H9 (cell line): Measurements from ENCODE around the gene TIMM22. TPM values are rescaled to one million over a fixed set of nuclear protein-coding genes. Genes with fewer than 3 reads are reported as not detected.
A peak's percentile ranks its signal among the peaks of the same experiment; 100 is the strongest.

Experiments
- DNase-seq: peaks from one replicate; pipeline ENCODE4 v3.0.0-alpha.2; 2017
- H2AFZ ChIP-seq: one replicate; pipeline ENCODE4 v1.6.1; 2013; ENCODE audit warnings: mild to moderate bottlenecking, low read length, control low read depth, moderate library complexity
- H2AK5ac ChIP-seq: 2 replicates; pipeline ENCODE4 v1.6.1; 2013; ENCODE audit warnings: low read length, control low read depth, mixed read lengths; ENCODE audit not compliant: insufficient read length
- H2BK120ac ChIP-seq: one replicate; pipeline ENCODE4 v1.6.1; 2013; ENCODE audit warnings: low read depth, mild to moderate bottlenecking, low read length, control low read depth, inconsistent platforms; ENCODE audit not compliant: poor library complexity, severe bottlenecking
- H2BK12ac ChIP-seq: 2 replicates; pipeline ENCODE4 v1.6.1; 2013; ENCODE audit warnings: low read length, control low read depth, mixed read lengths, low read depth; ENCODE audit not compliant: insufficient read length
- H2BK15ac ChIP-seq: 2 replicates; pipeline ENCODE4 v1.6.1; 2013; ENCODE audit warnings: low read depth, low read length, control low read depth
- H2BK20ac ChIP-seq: one replicate; pipeline ENCODE4 v1.6.1; 2013; ENCODE audit warnings: low read depth, mild to moderate bottlenecking, low read length, control low read depth, inconsistent platforms; ENCODE audit not compliant: poor library complexity, severe bottlenecking
- H2BK5ac ChIP-seq: 2 replicates; pipeline ENCODE4 v1.6.1; 2013; ENCODE audit warnings: low read length, control low read depth, mixed read lengths; ENCODE audit not compliant: insufficient read length
- H3K14ac ChIP-seq: 2 replicates; pipeline ENCODE4 v1.6.1; 2013; ENCODE audit warnings: low read length, control low read depth; ENCODE audit not compliant: insufficient read depth
- H3K18ac ChIP-seq: 2 replicates; pipeline ENCODE4 v1.6.1; 2013; ENCODE audit warnings: low read depth, mild to moderate bottlenecking, mixed read lengths, low read length, control low read depth; ENCODE audit not compliant: insufficient read length
- H3K23ac ChIP-seq: 2 replicates; pipeline ENCODE4 v1.6.1; 2013; ENCODE audit warnings: low read length, control low read depth, mixed read lengths, low read depth; ENCODE audit not compliant: insufficient read length
- H3K23me2 ChIP-seq: 2 replicates; pipeline ENCODE4 v1.6.1; 2013; ENCODE audit warnings: low read depth, mild to moderate bottlenecking, mixed read lengths, low read length, control low read depth; ENCODE audit not compliant: insufficient read length, poor library complexity, severe bottlenecking
- H3K27ac ChIP-seq: 2 replicates; pipeline ENCODE4 v1.5.1; 2013; ENCODE audit warnings: low read length, control low read depth, mixed read lengths, low read depth; ENCODE audit not compliant: insufficient read length
- H3K27me3 ChIP-seq: 2 replicates; pipeline ENCODE4 v1.6.1; 2013; ENCODE audit warnings: low read length, control low read depth, inconsistent platforms; ENCODE audit not compliant: insufficient read depth
- H3K4ac ChIP-seq: 2 replicates; pipeline ENCODE4 v1.6.1; 2013; ENCODE audit warnings: low read depth, mild to moderate bottlenecking, control low read depth, inconsistent platforms, low read length, moderate library complexity
- H3K4me1 ChIP-seq: 2 replicates; pipeline ENCODE4 v1.6.1; 2013; ENCODE audit warnings: low read length, control low read depth, inconsistent platforms; ENCODE audit not compliant: insufficient read depth
- H3K4me2 ChIP-seq: 2 replicates; pipeline ENCODE4 v1.6.1; 2013; ENCODE audit warnings: low read length, control low read depth, mixed read lengths; ENCODE audit not compliant: insufficient read length, insufficient read depth
- H3K56ac ChIP-seq: 2 replicates; pipeline ENCODE4 v1.6.1; 2013; ENCODE audit warnings: low read depth, mild to moderate bottlenecking, mixed read lengths, low read length, control low read depth; ENCODE audit not compliant: insufficient read length
- H3K79me1 ChIP-seq: 2 replicates; pipeline ENCODE4 v1.6.1; 2013; ENCODE audit warnings: low read depth, mild to moderate bottlenecking, moderate library complexity, low read length, control low read depth, inconsistent platforms; ENCODE audit not compliant: insufficient read depth, poor library complexity, severe bottlenecking
- H3K79me2 ChIP-seq: 2 replicates; pipeline ENCODE4 v1.6.1; 2013; ENCODE audit warnings: low read length, control low read depth, inconsistent platforms; ENCODE audit not compliant: insufficient read depth
- H3K9ac ChIP-seq: 2 replicates; pipeline ENCODE4 v1.6.1; 2013; ENCODE audit warnings: low read length, control low read depth, mixed read lengths; ENCODE audit not compliant: insufficient read length; ENCODE audit errors: extremely low read depth
- H3K9me3 ChIP-seq: one replicate; pipeline ENCODE4 v1.6.1; 2013; ENCODE audit warnings: low read depth, low read length, inconsistent platforms; ENCODE audit not compliant: control insufficient read depth
- H3T11ph ChIP-seq: one replicate; pipeline ENCODE4 v1.6.1; 2013; ENCODE audit warnings: mild to moderate bottlenecking, low read length, control low read depth, inconsistent platforms
- H4K20me1 ChIP-seq: one replicate; pipeline ENCODE4 v1.6.1; 2013; ENCODE audit not compliant: control insufficient read depth, insufficient read length, insufficient read depth
- H4K5ac ChIP-seq: 2 replicates; pipeline ENCODE4 v1.6.1; 2013; ENCODE audit warnings: low read depth, mild to moderate bottlenecking, mixed read lengths, low read length, control low read depth; ENCODE audit not compliant: insufficient read length
- H4K8ac ChIP-seq: replicated peaks from 2 replicates; pipeline ENCODE4 v1.6.1; 2013; ENCODE audit warnings: low read length, control low read depth, mixed read lengths, low read depth; ENCODE audit not compliant: insufficient read length
- H4K91ac ChIP-seq: 2 replicates; pipeline ENCODE4 v1.6.1; 2013; ENCODE audit warnings: low read depth, mild to moderate bottlenecking, moderate library complexity, mixed read lengths, low read length, control low read depth; ENCODE audit not compliant: insufficient read length
- H3K27ac Mint-ChIP-seq, 3 experiments: 2 replicates in 2 of 3; 3 replicates in 1 of 3; pipeline ENCODE4 v1.8.0; 2020 to 2021; ENCODE audit warnings: mixed read lengths in 3 of 3, mild to moderate bottlenecking in 1 of 3, moderate library complexity in 1 of 3
- H3K27me3 Mint-ChIP-seq: 2 replicates; pipeline ENCODE4 v1.8.0; 2021; ENCODE audit warnings: low read depth, mild to moderate bottlenecking, moderate library complexity, mixed read lengths
- H3K36me3 Mint-ChIP-seq, 3 experiments: 2 replicates in 2 of 3; 3 replicates in 1 of 3; pipeline ENCODE4 v1.8.0; 2020 to 2021; ENCODE audit warnings: low read depth in 3 of 3, mixed read lengths in 3 of 3; ENCODE audit not compliant: insufficient read depth in 1 of 3
- H3K4me1 Mint-ChIP-seq, 2 experiments: 2 replicates each; pipeline ENCODE4 v1.8.0; 2020; ENCODE audit warnings: mixed read lengths in 2 of 2
- H3K4me3 Mint-ChIP-seq, 2 experiments: 2 replicates in 1 of 2; 3 replicates in 1 of 2; pipeline ENCODE4 v1.8.0; 2020 to 2021; ENCODE audit warnings: mild to moderate bottlenecking in 2 of 2, mixed read lengths in 2 of 2, moderate library complexity in 1 of 2
- H3K9me3 Mint-ChIP-seq, 2 experiments: 2 replicates in 1 of 2; 3 replicates in 1 of 2; pipeline ENCODE4 v1.8.0; 2020; ENCODE audit warnings: mild to moderate bottlenecking in 2 of 2, mixed read lengths in 2 of 2, moderate library complexity in 1 of 2
- CTCF ChIP-seq: fragments of 200-600 bp; sonication (generic); conservative IDR thresholded peaks from 3 replicates; pipeline ENCODE4 v1.8.0; 2021; ENCODE audit warnings: antibody characterized with exemption, mild to moderate bottlenecking
- WGBS: extraction: QIAGEN DNeasy Blood & Tissue Kit; methylation state at CpG from one replicate; pipeline ENCODE4 v1.1.7; 2013; ENCODE audit warnings: missing lambda C conversion rate, low lambda C conversion rate, mixed read lengths; ENCODE audit not compliant: insufficient read length; ENCODE audit errors: extremely low coverage; 5-methylcytosine and 5-hydroxymethylcytosine counted together
- total RNA-seq: library from RNA; stranded (reverse); gene quantifications from 2 replicates; pipeline ENCODE4 v1.2.1, GENCODE V29; 2021

Gene TIMM22
- total RNA-seq, 1 experiment from 2014 or later, result 23.0 TPM

DNA sequence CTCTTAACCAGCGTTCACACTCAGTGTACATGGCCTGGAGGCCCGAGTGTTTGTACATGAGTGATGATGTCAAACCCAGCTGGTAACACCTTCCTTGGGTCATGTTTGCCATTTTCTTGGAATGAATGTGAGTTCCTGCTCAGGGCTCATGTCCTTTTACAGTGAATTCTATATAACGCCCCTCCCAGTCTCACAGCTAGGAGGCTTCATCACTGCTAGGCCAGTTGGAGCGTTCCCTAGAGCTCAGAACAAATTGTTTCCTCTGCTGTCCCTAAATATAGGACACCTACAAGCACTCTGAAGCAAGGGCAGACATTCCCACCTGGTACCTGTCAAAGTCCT, 5.5 kb downstream of the TIMM22 start:
- Histone ChIP-seq H3K4me1 (peaks cover 2% of the 10 kb centered on the region; the same call in 1 of the 2 replicates), H3K14ac (no peak overlapping the region), H4K20me1 (no peaks in the 10 kb centered on the region), H3K9me3 (no peaks in the 10 kb centered on the region), H4K8ac (no peak overlapping the region), H2BK120ac (no peak overlapping the region), H4K91ac (no peak overlapping the region), H3T11ph (no peak overlapping the region), H2BK20ac (no peak overlapping the region), H2BK15ac (no peak overlapping the region), H3K18ac (no peak overlapping the region), H3K27me3 (no peaks in the 10 kb centered on the region), H2BK5ac (no peak overlapping the region), H3K23ac (no peak overlapping the region), H2AK5ac (no peak overlapping the region), H3K79me2 (no peaks in the 10 kb centered on the region; the same call in 1 of the 2 replicates), H3K79me1 (no peaks in the 10 kb centered on the region), H3K4me2 (no peak overlapping the region), H3K9ac (no peak overlapping the region), H2BK12ac (no peak overlapping the region), H2AFZ (no peak overlapping the region), H3K23me2 (no peaks in the 10 kb centered on the region), H3K4ac (no peak overlapping the region), H4K5ac (no peak overlapping the region), H3K56ac (no peak overlapping the region), H3K27ac (no peak overlapping the region)
- H3K4me3 Mint-ChIP-seq, result no peak overlapping the region
- H3K27me3 Mint-ChIP-seq, result no peaks in the 10 kb centered on the region; the same call in 1 of the 2 replicates
- no CpG with 5 or more reads among the region's 4 CpGs for WGBS
- no peak for TF ChIP-seq CTCF
- 0 out of 7 replicates have a peak overlapping the region, but pooled peaks of 1 of the 3 experiments have one; percentile 64 for H3K27ac Mint-ChIP-seq
- no peak for DNase-seq
- H3K9me3 Mint-ChIP-seq, result no peaks in the 10 kb centered on the region
- H3K4me1 Mint-ChIP-seq, result peaks cover 17% of the 10 kb centered on the region in 2 experiments
- H3K36me3 Mint-ChIP-seq, result peaks cover 14 to 53% (median 40%) of the 10 kb centered on the region in 3 experiments; a peak in 6 of 7 replicates
